Loucy (cell line): ENCODE measurements around the gene FECH.

Experiments
- EZH2phosphoT487 ChIP-seq: fragments of 200-600 bp; IDR thresholded peaks from 2 replicates; pipeline ENCODE4 v1.6.1; 2018; ENCODE audit warnings: antibody characterized with exemption, mild to moderate bottlenecking, moderate library complexity, borderline replicate concordance
- TF ChIP-seq, protein P1 (sequence below): fragments of 200-600 bp; sonication (generic); conservative IDR thresholded peaks from 2 replicates; pipeline ENCODE4 v1.5.1; 2014; ENCODE audit warnings: mild to moderate bottlenecking, antibody characterized with exemption, low read length

DNA sequence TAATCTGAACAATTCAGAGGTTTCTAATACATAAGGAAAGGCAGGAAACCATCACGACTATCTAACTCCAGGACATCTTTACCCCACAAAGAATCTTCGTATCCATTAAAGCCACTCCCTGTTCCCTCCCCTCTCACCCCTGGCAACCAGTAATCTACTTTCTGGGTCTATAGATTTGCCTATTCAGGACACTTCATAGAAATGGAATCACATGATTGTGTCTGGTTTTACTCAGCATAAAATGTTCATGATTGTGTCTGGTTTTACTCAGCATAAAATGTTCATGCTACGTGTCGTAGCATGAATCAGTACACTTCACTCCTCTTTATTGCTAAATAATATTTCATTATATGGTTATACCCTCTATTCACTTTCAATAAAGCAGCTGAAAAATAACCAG is 11.6 kb downstream of the FECH start:
- TF ChIP-seq, protein P1, sequence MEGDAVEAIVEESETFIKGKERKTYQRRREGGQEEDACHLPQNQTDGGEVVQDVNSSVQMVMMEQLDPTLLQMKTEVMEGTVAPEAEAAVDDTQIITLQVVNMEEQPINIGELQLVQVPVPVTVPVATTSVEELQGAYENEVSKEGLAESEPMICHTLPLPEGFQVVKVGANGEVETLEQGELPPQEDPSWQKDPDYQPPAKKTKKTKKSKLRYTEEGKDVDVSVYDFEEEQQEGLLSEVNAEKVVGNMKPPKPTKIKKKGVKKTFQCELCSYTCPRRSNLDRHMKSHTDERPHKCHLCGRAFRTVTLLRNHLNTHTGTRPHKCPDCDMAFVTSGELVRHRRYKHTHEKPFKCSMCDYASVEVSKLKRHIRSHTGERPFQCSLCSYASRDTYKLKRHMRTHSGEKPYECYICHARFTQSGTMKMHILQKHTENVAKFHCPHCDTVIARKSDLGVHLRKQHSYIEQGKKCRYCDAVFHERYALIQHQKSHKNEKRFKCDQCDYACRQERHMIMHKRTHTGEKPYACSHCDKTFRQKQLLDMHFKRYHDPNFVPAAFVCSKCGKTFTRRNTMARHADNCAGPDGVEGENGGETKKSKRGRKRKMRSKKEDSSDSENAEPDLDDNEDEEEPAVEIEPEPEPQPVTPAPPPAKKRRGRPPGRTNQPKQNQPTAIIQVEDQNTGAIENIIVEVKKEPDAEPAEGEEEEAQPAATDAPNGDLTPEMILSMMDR: no peak
- no peak for TF ChIP-seq EZH2phosphoT487
